ENCODE data around the gene SLC16A10.
"Not testable (repeated sequence)": the region's sequence is repeated elsewhere in the genome, so short reads cannot be mapped to it uniquely, and the experiment has no call there.

Gene SLC16A10

DNA sequence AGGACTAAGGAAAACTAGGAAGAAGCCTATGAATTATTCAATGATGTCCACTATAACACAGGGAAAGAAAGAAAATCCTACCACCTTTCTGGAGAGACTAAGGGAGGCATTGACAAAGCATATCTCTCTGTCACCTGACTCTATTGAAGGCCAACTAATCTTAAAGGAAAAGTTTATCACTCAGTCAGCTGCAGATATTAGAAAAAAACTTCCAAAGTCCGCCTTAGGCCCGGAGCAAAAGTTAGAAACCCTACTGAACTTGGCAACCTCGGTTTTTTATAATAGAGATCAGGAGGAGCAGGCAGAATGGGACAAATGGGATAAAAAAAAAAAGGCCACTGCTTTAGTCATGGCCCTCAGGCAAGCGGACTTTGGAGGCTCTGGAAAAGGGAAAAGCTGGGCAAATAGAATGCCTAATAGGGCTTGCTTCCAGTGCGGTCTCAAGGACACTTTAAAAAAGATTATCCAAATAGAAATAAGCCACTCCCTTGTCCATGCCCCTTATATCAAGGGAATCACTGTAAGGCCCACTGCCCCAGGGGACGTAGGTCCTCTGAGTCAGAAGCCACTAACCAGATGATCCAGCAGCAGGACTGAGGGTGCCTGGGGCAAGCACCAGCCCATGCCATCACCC, 47.0 kb downstream of the SLC16A10 start:
- DNase-seq, result not testable (repeated sequence)

DNA sequence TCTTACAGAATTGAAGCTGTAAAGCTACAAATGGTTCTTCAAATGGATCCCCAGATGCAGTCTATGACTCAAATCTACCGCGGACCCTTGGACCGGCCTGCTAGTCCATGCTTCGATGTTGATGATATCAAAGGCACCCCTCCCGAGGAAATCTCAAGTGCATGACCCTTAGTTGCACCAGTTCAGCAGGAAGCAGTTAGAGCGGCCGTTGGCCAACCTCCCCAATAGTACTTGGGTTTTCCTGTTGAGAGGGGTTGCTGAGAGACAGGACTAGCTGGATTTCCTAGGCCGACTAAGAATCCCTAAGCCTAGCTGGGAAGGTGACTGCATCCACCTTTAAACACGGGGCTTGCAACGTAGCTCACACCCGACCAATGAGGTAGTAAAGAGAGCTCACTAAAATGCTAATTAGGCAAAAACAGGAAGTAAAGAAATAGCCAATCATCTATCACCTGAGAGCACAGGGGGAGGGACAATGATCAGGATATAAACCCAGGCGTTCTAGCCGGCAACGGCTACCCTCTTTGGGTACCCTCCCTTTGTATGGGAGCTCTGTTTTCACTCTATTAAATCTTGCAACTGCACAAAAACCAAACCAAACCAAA, 50.3 kb downstream of the SLC16A10 start:
- not testable (repeated sequence) for DNase-seq

DNA sequence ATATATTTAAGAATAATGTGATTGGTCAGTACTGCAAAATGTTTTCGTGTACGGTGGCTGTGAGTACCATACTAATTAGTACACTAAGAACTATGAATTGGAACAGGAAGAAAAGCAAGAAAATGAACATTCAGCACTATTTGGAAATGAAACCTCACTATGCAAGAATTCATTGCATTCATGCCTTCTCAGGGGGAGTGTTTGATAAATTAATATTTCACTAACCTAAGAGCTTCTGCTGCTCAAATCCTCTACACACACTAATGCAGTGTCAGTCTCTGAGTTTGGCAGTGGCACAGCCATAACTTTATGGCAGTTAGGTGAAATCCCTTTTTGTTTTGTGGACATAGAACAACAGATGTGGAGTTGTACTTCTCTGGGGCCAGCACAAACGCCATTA, 60.1 kb downstream of the SLC16A10 start:
- no peak for DNase-seq

DNA sequence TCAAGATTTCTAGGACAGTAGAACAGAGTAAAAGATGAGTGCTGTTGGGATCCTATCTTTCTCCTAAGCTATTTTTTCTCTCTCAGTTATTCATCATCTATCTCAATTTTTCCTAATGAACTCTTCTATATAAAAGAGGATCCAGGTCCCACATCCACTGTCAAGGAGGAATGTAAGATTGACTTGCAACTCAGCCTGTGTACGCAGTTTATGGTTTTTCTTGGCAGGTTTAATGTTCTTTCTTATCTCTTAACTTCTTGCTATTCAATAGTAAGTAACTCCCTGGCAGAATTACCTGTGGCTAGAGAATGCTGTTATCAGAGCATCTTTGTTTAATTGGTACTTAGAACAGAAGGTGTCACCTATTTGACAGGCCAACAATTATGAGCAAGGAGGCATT, 60.8 kb downstream of the SLC16A10 start:
- no peak for DNase-seq

DNA sequence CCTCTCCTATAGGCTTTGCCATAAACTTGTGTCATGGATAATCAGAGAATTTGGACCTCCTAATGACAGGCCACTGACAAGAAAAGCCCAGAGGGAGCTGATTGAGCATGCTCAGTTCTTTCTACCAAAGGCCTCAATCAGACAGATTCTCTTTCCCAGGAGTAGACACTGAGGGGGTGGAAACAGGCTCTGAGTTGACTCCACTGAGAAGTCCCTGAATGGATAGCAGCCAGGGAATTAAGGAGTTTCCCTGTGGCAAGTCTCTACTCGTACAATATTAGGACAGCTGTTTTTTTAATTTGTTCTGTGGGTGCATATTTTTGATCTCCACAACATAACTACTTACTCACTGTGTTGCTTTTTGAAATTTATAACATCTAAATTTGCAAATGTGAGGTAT, 63.3 kb downstream of the SLC16A10 start:
- DNase-seq, result no peak

DNA sequence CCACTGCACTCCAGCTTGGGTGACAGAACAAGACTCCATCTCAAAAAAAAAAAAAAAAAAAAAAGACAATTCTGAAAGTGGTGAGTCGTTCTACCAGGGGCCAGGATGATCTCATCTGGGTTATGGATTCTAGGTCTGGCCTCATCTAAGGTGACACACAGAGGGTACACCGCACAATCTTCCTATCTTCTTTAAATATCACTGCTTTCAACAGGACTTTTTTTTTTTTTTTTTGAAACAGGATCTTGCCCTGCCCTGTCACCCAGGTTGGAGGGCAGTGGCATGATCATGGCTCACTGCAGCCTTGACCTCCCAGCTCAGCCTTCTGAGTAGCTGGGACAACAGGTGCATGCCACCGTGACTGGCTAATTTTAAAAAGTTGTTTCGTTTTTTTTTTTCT, 67.7 kb downstream of the SLC16A10 start:
- no peak for DNase-seq

DNA sequence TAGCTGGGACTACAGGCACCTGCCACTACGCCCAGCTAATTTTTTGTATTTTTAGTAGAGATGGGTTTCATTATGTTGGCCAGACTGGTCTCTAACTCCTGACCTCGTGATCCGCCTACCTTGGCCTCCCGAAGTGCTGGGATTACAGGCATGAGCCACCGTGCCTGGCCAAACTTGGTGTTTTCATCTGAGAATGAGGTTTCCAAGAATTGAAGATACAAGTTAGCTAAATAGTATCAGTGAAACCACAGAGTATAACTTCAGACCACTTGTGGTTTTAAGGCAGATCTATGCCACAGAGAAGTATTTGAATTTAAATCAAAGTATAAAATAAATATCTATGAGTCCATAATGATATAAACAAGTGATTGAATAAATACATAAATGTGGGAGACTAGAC, 70.1 kb downstream of the SLC16A10 start:
- DNase-seq, result no peak

DNA sequence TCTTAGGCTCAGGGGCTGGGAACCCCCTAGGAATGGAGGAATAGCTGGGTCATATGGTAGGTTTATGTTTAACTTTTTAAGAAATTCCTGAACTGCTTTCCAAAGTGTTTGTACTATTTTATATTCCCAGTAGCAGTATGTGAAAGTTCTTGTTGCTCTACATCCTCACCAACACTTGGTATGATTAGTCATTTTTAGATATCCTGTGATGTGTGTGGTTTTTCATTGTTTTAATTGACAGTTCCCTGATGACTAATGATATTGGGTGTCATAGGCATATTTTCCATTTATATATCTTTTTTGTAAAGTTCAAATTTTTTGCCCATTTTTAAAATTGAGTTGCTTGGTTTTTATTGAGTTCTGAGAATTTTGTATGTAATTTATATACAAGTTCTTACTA, 72.3 kb downstream of the SLC16A10 start:
- DNase-seq, result no peak

DNA sequence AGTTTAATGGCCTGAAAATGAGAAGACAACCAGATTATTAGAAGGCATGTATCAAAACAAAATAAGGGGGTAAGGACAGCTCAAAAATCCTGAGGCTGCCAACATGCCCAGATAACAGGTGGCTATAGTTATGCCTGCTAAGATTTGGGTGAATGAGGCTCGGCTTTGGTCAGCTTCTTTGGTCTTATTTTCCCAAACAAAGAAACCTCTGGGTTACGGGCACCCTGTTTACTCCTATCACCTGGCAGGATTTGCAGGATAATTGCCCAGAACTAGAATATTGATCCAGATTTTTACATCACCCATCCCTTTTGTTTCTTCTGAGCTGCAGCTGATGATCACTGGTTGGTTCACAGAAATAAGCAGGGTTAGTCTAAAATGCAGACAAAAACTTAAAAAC, 74.3 kb downstream of the SLC16A10 start:
- DNase-seq, result no peak

DNA sequence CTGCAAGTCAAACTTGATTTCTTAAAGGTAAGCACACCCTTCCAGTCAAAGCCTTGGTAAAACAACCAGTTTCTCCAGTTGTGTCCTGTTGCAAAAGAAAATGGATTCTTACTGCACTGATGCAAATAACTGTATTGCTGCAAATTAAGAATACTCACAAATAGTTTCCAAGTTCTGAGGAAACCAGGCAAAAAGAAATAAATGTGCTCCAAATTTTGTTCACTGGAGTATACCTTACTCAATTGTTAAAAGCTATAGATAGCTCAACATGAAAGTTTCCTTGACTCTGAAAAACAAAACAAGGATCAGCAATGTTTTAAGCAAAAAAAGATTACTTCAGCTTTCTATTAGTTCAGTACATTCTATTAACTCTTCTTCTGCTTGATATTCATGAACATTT, 75.2 kb downstream of the SLC16A10 start:
- DNase-seq, result no peak

DNA sequence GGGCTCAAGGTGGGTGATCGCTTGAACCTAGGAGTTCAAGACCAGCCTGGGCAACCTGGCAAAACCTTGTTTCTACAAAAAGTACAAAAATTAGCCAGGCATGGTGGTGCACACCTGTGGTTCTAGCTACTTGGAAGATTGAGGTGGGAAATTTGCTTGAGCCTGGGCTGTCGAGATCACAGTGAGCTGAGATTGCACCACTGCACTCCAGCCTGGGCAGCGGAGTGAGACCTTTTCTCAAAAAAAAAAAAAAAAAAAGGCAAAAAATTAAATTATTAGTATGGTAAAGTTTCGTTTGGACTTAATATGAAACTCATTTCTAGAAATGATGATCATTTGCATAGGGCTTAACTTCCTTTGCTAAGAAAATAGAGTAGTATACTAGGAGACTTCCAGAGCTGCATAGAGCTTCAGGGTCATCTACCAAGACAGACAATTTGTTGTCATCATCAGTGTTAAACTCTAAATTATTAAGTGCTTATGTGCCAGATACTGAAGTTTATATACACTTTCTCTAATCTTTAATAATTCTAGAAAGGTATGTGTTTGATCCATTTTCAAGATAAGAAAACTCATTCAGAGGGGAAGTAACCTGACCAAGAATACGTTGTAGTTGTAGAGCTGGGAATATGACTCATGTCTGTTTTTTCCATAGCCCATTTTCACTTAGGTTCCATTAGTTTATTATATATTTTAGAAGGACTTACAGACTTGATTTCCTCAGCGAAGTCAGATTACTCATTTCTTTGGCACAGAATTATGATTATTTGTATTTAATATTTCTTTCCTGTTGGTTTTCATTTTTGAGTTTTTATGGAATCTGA, 84.5 kb downstream of the SLC16A10 start:
- no peak for DNase-seq

DNA sequence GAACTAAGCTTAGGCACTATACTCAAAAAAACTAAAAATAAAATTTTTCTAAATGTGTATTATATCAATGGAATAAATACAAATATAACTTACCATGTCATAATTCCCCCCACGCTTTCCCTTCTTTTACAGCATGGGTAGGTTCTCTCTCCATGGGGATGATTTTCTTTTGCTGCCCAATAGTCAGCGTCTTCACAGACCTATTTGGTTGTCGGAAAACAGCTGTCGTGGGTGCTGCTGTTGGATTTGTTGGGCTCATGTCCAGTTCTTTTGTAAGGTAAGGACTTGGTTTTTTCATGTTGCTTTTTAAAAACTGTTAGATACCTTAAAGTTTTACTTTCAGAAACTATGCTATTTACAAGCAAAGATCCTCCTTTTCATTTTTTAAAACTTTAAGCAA, 85.3 kb downstream of the SLC16A10 start:
- no peak for DNase-seq

DNA sequence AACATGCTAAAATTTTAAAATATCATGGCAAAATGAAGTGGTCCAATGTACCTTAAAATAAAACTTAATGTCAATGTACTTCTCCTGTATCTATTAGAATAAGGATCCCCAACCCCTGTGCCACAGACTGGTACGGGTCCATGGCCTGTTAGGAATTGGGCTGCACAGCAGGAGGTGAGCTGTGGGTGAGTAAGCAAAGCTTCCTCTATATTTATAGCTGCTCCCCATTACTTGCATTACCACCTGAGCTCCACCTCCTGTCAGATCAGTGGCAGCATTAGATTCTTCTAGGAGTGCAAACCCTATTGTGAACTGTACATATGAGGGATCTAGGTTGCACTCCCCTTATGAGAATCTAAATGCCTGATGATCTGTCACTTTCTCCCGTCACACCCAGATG, 86.0 kb downstream of the SLC16A10 start:
- DNase-seq, result no peak

DNA sequence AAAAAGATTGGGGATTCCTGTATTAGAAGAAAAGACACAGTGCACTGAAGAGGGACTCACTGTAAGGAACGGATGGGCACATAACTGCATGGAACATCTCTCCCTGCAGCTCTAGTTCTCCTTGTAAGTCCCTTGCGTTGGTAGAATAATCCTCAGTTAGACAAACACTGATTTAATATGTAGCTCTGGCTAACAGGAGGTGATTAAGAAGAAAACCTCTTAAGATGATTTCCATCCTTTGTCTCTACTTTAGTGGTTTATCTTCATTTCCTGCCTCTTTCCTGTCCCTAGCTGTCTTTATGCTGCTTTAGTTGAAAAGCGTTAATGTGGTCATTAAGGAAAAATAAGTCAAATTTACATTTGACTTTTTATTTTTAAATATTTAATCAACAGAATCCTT, 86.6 kb downstream of the SLC16A10 start:
- DNase-seq, result no peak

DNA sequence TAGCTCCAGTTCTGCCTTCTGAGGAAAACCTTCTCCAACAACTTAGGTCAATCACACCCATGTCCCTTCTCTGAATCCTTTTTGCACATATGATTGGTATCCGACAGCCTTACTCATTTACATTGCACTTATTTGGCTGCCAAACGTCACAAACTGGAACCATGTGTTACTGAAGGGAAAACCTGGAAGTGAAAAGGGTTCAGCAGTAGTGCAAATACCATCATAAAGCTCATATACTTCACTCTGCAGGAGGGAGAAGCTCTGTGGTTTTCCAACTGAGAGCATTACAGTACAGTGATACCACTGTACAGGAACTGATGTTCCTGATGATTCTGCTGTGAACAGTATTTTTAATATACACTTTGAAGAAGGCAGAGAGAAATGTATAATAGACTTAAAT, 87.8 kb downstream of the SLC16A10 start:
- no peak for DNase-seq

DNA sequence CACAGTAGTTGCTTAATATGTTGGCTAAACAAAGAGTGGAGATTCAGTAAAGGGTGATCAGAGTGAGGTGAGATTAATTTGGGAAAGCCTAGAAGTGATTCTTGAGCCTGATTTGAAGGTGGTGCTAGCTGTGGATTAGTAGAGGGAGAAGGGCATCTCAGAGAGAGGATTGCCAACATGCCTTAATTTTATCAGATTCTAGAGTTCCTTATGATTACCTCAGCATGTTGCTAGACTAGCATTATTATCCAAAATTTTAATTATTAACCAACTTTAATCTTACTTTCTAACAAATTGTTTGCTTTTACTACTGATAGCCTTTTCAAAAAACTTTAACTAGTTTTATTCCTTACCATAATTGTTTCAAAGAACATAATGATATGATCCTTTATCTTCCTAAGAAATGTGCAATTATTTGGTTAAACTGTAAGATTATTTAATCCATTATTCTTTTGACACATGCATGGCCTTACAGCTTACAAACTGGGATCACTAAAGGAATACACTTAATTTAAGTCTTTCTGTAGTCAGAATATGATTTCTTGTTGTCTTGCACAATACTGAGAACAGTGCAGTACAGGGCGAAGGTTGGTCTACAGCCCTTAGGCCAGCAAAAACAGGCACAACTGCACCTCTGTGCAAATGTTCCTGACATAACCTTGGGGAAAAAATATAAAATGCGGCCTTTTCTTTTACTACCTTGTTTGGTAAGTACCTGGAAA, 88.9 kb downstream of the SLC16A10 start:
- no peak for DNase-seq

DNA sequence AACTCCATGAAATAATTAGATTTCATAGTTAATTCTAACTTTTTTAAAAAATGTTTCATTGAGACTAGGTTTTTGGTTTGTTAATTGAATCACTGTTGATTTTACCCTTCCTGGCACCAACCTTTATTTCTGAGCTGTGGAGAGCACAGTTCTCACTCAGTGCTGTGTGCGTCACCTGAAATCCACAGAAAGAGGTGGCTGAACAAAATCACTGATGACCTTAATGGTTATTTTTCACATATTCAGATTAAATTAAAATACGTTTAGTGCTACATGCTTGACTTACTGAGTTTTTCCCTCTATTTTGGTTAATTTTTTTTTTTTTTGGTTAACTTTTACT, 89.4 kb downstream of the SLC16A10 start:
- no peak for DNase-seq

DNA sequence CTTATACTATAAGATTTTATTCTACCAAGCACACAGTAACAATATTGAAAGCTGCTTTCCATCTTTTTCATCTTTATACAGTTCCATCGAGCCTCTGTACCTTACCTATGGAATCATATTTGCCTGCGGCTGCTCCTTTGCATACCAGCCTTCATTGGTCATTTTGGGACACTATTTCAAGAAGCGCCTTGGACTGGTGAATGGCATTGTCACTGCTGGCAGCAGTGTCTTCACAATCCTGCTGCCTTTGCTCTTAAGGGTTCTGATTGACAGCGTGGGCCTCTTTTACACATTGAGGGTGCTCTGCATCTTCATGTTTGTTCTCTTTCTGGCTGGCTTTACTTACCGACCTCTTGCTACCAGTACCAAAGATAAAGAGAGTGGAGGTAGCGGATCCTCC, 89.8 kb downstream of the SLC16A10 start:
- no peak for DNase-seq

DNA sequence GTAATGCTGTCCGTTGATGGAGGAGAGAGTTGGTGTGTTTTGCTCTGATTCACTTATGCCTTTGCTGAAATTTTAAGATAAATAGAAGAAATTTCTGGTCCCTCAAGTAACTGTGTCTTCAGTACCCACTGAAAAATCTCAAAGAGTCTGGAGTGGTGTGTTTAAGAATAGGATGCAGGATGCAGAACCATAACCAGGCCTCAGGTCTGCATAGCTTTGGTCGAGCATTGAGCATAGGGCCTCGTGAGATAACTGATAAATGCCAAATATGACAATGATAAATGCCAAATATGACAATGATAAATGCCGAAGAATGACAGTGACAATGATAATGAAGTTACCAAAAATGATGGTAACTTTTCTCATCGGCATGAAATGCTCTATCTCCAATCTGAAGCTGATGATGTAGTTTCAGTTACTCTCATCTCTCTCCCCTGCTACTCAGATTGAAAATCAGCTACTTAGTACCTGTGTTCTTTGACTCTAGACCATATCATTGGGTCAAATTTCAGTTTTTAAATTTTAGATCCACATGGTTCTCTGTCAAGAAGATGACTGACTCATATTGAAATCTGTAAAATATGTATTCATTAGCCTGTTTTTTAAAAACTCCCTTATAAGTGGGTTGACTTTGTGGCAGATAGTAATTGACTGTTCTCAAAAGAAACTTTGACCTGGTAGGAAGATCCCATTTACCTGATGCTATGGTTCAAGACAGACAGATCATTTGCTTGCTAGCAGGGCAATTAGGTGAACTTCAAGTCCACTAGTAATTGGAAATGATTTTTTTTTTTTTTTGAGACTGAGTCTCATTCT, 96.6 kb downstream of the SLC16A10 start:
- no peak for DNase-seq

DNA sequence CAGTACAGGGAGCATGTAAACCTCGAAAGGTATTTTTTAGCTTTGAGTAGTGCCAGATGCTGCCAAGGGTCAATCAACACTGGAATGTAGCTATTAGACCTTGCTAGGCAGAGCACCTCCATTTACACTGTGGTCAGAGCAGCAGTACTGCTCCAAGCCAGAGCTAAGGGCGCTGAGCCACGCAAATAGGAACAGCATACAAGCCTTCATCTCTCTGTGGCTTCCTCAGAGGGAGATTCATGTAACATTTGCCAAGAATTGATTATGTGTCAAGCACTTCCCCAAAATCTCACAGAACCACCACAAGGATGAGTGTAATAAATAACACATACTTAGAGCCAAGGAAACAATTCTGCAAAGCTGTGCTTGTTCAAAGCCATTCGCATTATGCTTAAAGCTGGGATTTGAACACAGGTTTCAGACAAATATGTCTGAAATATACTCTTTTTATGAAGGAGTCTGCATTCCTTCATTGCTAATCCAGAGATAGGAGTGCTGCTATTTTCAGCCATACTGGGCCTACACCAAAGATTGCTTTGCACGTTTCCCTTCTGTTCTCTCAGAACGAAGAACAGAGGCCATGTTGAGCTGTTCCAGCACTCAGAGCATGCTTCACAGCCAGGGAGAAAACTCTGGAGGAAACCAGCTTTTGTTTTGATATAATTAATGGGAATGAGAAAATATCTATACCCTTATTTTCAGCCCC, 97.7 kb downstream of the SLC16A10 start:
- DNase-seq, result no peak

DNA sequence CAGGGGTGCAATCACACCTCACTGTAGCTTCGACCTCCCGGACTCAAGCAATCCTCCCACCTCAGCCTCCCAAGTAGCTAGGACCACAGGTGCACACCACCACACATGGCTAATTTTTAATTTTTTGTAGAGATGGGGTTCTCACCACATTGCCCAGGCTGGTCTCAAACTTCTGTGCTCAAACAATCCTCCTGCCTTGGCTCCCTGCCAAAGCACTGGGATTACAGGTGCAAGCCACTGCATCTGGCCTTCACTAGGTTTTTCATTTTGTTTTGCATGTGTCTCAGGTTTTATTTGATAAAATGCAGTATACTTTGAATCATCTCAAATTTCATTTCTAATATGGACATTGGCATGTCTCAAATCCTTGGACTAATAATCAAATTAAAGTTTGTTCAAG, 98.7 kb downstream of the SLC16A10 start:
- DNase-seq, result no peak

DNA sequence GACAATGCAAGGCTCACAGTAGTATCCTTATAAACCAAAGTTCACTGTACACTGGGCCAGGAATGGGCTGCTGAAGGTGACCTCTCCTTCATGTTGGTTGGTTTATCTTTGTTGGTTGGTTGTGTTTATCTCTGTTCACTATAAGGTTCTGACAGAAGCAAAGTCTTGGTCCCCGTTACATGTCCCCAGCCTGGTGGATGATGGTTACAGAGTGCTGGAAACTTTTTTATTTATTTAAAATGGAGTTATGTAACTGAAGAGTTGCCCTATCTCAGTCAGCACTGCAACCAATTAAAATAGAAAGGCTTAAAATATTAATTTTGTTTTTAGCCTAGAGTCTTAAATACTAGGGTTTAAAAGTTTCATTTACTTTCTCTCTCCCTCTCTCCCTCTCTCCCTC, 100.6 kb downstream of the SLC16A10 start:
- no peak for DNase-seq

All from activated CD4-positive, alpha-beta T cell treated with anti-CD3 and anti-CD28 coated beads, Interleukin-2, amount 50 U/mL, for 1 hour (primary cell).